ENCODE measurements around the gene ZBTB11.
"Not testable (repeated sequence)": the region's sequence is repeated elsewhere in the genome, so short reads cannot be mapped to it uniquely, and the experiment has no call there.

GRCh38 chr3:101631959-101632358 lies 45.0 kb downstream of the ZBTB11 start:
- TF ChIP-seq POLR2AphosphoS5 (IDR thresholded peaks at IDR 0.05; ENCODE audit: borderline replicate concordance, low read depth, low read length); FOXP2 (optimal IDR thresholded peaks at IDR 0.05; ENCODE audit: control extremely low read depth, extremely low read length, insufficient read depth): not testable (repeated sequence)

Measured in SK-N-MC (cell line).